C4-2B (cell line): ENCODE measurements around the gene NNMT.

Experiments
- H3K27ac ChIP-seq: fragments of 450-650 bp; 2 replicates; pipeline ENCODE4 v1.5.1; 2017
- ZFX ChIP-seq: fragments of 450-650 bp; IDR thresholded peaks from 2 replicates; pipeline ENCODE4 v1.6.1; 2017
- TF ChIP-seq, protein P1 (sequence below): fragments of 450-650 bp; conservative IDR thresholded peaks from 2 replicates; pipeline ENCODE4 v1.5.1; 2017; ENCODE audit warnings: mild to moderate bottlenecking

Gene NNMT

DNA sequence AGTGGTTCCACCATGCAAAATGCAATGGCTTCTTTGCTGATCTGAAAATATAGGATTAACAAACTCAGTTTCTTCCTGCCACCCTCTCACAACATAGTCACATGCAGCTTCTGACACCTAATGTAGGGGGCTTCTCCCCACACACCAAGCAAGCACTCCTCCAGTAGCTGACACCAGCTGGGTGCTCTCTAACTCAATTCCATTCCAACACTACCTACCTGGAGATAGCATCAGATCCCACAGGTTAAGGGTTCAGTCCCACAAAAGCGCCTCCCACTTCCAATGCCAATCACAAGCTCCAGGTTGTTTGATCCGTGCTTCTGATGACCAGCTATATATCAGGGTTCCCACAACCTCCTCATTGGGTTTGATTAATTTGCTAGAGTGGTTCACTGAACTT is 31.8 kb upstream of the NNMT start:
- TF ChIP-seq ZFX: no peak
- TF ChIP-seq, protein P1, sequence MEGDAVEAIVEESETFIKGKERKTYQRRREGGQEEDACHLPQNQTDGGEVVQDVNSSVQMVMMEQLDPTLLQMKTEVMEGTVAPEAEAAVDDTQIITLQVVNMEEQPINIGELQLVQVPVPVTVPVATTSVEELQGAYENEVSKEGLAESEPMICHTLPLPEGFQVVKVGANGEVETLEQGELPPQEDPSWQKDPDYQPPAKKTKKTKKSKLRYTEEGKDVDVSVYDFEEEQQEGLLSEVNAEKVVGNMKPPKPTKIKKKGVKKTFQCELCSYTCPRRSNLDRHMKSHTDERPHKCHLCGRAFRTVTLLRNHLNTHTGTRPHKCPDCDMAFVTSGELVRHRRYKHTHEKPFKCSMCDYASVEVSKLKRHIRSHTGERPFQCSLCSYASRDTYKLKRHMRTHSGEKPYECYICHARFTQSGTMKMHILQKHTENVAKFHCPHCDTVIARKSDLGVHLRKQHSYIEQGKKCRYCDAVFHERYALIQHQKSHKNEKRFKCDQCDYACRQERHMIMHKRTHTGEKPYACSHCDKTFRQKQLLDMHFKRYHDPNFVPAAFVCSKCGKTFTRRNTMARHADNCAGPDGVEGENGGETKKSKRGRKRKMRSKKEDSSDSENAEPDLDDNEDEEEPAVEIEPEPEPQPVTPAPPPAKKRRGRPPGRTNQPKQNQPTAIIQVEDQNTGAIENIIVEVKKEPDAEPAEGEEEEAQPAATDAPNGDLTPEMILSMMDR: no peak
- no peak overlapping the region for H3K27ac ChIP-seq

DNA sequence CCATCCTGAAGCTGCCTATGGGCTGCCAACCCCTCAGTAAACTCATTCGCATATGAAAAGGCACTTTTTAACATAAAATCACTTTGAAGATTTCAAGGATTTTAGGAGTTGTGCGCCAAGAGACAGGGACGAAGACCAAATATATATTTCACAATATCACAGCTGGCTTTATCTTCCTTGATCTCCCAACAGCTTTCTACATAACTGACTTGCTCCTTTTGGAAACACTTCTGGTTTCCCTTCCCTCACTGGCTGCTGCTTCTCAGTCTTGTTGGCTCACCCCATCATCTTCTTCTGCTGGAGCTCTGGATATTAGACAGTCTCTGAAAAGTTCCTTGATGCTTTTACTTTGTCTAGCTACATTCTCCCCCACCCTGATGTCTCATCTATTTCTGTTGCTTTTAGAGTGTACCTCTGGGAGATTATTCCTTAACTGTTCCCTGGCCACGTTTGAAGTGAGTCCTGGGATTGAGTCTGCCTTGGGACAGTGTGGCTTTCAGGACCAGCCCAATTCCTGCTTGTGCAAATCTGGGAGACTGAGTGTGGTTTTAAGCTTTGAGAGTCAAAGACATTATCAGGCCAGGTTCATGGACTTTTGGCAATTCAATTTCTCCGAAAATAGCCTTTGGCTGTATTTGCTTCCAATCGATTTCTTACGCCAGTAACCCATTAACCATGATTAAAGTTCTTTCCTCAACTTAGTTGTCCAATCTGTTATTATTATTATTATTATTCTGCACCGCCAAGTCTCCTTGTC is 30.9 kb upstream of the NNMT start:
- no peak for TF ChIP-seq ZFX
- TF ChIP-seq, protein P1: no peak
- no peak overlapping the region for H3K27ac ChIP-seq

DNA sequence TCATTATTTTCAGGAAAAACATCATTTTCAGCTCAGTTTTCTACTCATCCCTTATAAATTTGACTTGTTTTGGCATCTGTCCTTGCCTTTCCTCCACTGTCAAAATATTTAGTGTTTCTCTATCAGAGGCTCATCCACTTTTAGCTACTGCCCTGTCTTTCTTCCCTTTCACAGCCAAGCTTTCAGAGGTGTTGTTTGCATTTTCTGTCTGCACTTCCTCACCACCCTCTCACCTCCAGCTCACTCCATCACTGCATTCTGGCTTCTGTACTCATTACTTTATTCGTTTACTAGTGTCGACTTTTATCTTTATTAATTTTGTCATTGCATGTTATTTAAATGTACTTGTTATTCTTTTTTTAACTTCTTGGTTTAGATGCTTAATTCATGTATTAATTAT is 26.7 kb upstream of the NNMT start:
- H3K27ac ChIP-seq: no peak overlapping the region

DNA sequence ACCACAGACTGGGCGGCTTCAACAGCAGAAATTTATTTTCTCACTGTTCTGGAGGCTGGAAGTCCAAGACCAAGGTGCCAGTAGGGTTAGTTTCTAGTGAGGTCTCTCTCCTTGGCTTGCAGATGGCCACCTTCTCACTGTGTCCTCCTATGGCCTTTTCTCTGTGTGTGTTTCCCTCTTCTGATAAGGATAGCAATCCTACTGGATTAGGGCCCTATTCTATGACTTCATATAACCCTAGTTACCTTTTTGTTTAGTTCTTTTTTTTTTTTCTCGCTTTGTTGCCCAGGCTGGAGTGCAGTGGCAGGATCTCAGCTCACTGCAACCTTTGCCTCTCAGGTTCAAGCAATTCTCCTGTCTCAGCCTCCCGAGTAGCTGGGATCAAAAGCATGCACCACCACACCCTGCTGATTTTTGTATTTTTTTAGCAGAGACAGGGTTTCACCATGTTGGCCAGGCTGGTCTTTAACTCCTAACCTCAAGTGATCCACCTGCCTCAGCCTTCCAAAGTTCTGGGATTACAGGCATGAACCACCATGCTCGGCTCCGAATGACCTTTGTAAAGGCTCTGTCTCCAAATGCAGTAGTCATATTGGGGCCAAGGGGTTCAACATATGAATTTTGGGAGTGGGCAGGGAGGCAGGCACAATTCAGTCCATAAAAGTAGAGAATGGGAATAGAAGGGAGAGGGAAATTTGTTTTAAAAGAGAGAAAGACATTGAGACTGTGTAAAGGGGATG is 25.5 kb upstream of the NNMT start:
- H3K27ac ChIP-seq: no peak overlapping the region
- TF ChIP-seq ZFX: no peak
- TF ChIP-seq, protein P1: no peak

More for the DNA sequence above, 26.7 kb upstream of the NNMT start:
- TF ChIP-seq, protein P1: no peak
- TF ChIP-seq ZFX: no peak

- H3K27ac ChIP-seq: no peak overlapping the region
- TF ChIP-seq, protein P1: no peak
- no peak for TF ChIP-seq ZFX
Measured at GRCh38 chr11:114271316-114271715, 24.9 kb upstream of the NNMT start.

GRCh38 chr11:114272311-114272710 is 23.9 kb upstream of the NNMT start:
- H3K27ac ChIP-seq: no peak overlapping the region
- TF ChIP-seq ZFX: no peak
- TF ChIP-seq, protein P1: no peak

- TF ChIP-seq, protein P1: no peak
- no peak for TF ChIP-seq ZFX
- H3K27ac ChIP-seq: no peak overlapping the region
Measured at GRCh38 chr11:114273071-114273470, 23.1 kb upstream of the NNMT start.
